AG10803 (cell line): ENCODE results near the gene DNM2.

Experiments used
- DNase-seq: peaks from one replicate; pipeline ENCODE4 v3.0.0; 2010; ENCODE audit warnings: low read depth
- H3K4me3 ChIP-seq: 2 replicates; pipeline ENCODE4 v1.5.1; 2011; ENCODE audit warnings: mild to moderate bottlenecking, low read length, control low read depth
- CTCF ChIP-seq: conservative IDR thresholded peaks from 2 replicates; pipeline ENCODE4 v1.5.1; 2011; ENCODE audit warnings: mild to moderate bottlenecking, low read length, control low read depth, inconsistent platforms

DNM2 gene

GRCh38 chr19:10808937-10809649 is 91.2 kb downstream of the DNM2 start:
- H3K4me3 ChIP-seq = no peak overlapping the region
- DNase-seq = peak; percentile 52
- no peak for TF ChIP-seq CTCF

GRCh38 chr19:10809651-10810285 is 91.9 kb downstream of the DNM2 start:
- no peak overlapping the region for H3K4me3 ChIP-seq
- no peak for DNase-seq
- TF ChIP-seq CTCF = no peak

GRCh38 chr19:10811391-10812111 is 93.7 kb downstream of the DNM2 start:
- no peak for TF ChIP-seq CTCF
- no peak overlapping the region for H3K4me3 ChIP-seq
- no peak for DNase-seq

- DNase-seq = no peak
- no peak for TF ChIP-seq CTCF
- no peak overlapping the region for H3K4me3 ChIP-seq
Observed at GRCh38 chr19:10812196-10812595, 94.3 kb downstream of the DNM2 start.

GRCh38 chr19:10812902-10813404 is 95.1 kb downstream of the DNM2 start:
- H3K4me3 ChIP-seq = peak overlapping the region; percentile 18; the same call in 1 of the 2 replicates
- TF ChIP-seq CTCF = peak; percentile 14; the same call in 1 of the 2 replicates
- peak; percentile 95 for DNase-seq

- no peak for DNase-seq
- no peak for TF ChIP-seq CTCF
- H3K4me3 ChIP-seq = peak overlapping the region; percentile 97
Observed at GRCh38 chr19:10815007-10815536, 97.2 kb downstream of the DNM2 start.
